GM23338 (cell line): ENCODE results near the gene TAGAP. TPM values are rescaled to one million over a fixed set of nuclear protein-coding genes. Genes with fewer than 3 reads are reported as not detected.

Experiments
- ATAC-seq: fragments of 200-7000 bp; cut with Tn5 transposase; 3 replicates; pipeline ENCODE4 v1.9.1; 2020
- DNase-seq: peaks from one replicate; pipeline ENCODE4 v3.0.0-alpha.2; 2015; ENCODE audit warnings: low spot score
- H2AFZ ChIP-seq: fragments of 200-600 bp; sonication (generic); 2 replicates; pipeline ENCODE4 v1.8.0; 2016; ENCODE audit warnings: antibody characterized with exemption, mild to moderate bottlenecking, moderate library complexity
- H3F3A ChIP-seq: fragments of 200-600 bp; sonication (generic); replicated peaks from 2 replicates; pipeline ENCODE4 v1.8.0; 2017; ENCODE audit warnings: antibody characterized with exemption, mixed run types, low read depth
- H3K27ac ChIP-seq: fragments of 200-600 bp; sonication (generic); 2 replicates; pipeline ENCODE4 v1.6.1; 2016; ENCODE audit warnings: low read depth
- H3K27me3 ChIP-seq: fragments of 200-600 bp; sonication (generic); 2 replicates; pipeline ENCODE4 v1.8.0; 2016; ENCODE audit warnings: mild to moderate bottlenecking, mixed run types, moderate library complexity; ENCODE audit not compliant: insufficient read depth
- H3K36me3 ChIP-seq: fragments of 200-600 bp; sonication (generic); 2 replicates; pipeline ENCODE4 v1.8.0; 2016; ENCODE audit warnings: mild to moderate bottlenecking; ENCODE audit not compliant: insufficient read depth
- H3K4me1 ChIP-seq: fragments of 200-600 bp; sonication (generic); 2 replicates; pipeline ENCODE4 v1.8.0; 2016; ENCODE audit warnings: mild to moderate bottlenecking, moderate library complexity; ENCODE audit not compliant: insufficient read depth
- H3K4me2 ChIP-seq: fragments of 200-600 bp; sonication (generic); 2 replicates; pipeline ENCODE4 v1.7.1; 2017; ENCODE audit warnings: mixed run types
- H3K4me3 ChIP-seq: fragments of 200-600 bp; sonication (generic); 2 replicates; pipeline ENCODE4 v1.6.1; 2016; ENCODE audit warnings: mixed run types
- H3K79me2 ChIP-seq: fragments of 200-600 bp; sonication (generic); replicated peaks from 2 replicates; pipeline ENCODE4 v1.8.0; 2017; ENCODE audit warnings: mild to moderate bottlenecking; ENCODE audit not compliant: insufficient read depth
- H3K9me2 ChIP-seq: fragments of 200-600 bp; sonication (generic); 2 replicates; pipeline ENCODE4 v1.8.0; 2017; ENCODE audit not compliant: insufficient read depth
- H4K20me1 ChIP-seq: fragments of 200-600 bp; sonication (generic); replicated peaks from 2 replicates; pipeline ENCODE4 v1.8.0; 2017; ENCODE audit warnings: mild to moderate bottlenecking; ENCODE audit not compliant: insufficient read depth
- H3K27ac Mint-ChIP-seq: 2 replicates; pipeline ENCODE4 v1.8.0; 2020; ENCODE audit warnings: inconsistent platforms, mild to moderate bottlenecking, moderate library complexity, mixed read lengths
- H3K27me3 Mint-ChIP-seq: 3 replicates; pipeline ENCODE4 v1.8.0; 2022; ENCODE audit warnings: low read depth, mild to moderate bottlenecking, moderate library complexity, mixed read lengths, inconsistent platforms; ENCODE audit not compliant: insufficient read depth, poor library complexity
- H3K36me3 Mint-ChIP-seq: 3 replicates; pipeline ENCODE4 v1.8.0; 2021; ENCODE audit warnings: low read depth, mild to moderate bottlenecking, inconsistent platforms, moderate library complexity, mixed read lengths
- H3K4me1 Mint-ChIP-seq: 3 replicates; pipeline ENCODE4 v1.8.0; 2020; ENCODE audit warnings: mild to moderate bottlenecking, inconsistent platforms, mixed read lengths
- H3K4me3 Mint-ChIP-seq: 3 replicates; pipeline ENCODE4 v1.8.0; 2021; ENCODE audit warnings: moderate library complexity, mild to moderate bottlenecking, inconsistent platforms, mixed read lengths
- H3K9me3 Mint-ChIP-seq: 3 replicates; pipeline ENCODE4 v1.8.0; 2020; ENCODE audit warnings: moderate library complexity, mild to moderate bottlenecking, inconsistent platforms, mixed read lengths
- EZH2 ChIP-seq: fragments of 200-600 bp; sonication (generic); IDR thresholded peaks from one replicate; pipeline ENCODE4 v1.8.0; 2017; ENCODE audit warnings: antibody characterized with exemption, mild to moderate bottlenecking, low read depth; ENCODE audit not compliant: unreplicated experiment
- EZH2phosphoT487 ChIP-seq: fragments of 200-600 bp; sonication (generic); IDR thresholded peaks from one replicate; pipeline ENCODE4 v1.8.1; 2018; ENCODE audit warnings: antibody characterized with exemption; ENCODE audit not compliant: unreplicated experiment
- STAT1 ChIP-seq: IDR thresholded peaks from one replicate; pipeline ENCODE4 v1.6.1; 2016; ENCODE audit warnings: antibody characterized with exemption; ENCODE audit not compliant: unreplicated experiment
- polyA plus RNA-seq: library from polyadenylated mRNA; unstranded; fragments of >200 nt; fragmentation: Nextera tagmentation; extraction: Ambion mirVana; gene quantifications from 2 replicates; pipeline ENCODE4 v1.2.1, GENCODE V29; 2016
- total RNA-seq: library from RNA; depleted of rRNA; stranded (reverse); fragments of >200 nt; shearing (Covaris generic); gene quantifications from 2 replicates; pipeline ENCODE4 v1.2.3, GENCODE V29; 2014
- TF ChIP-seq, protein P1 (sequence below), 2 experiments: fragments of 200-600 bp in 1 of 2; sonication (generic) in 1 of 2; conservative IDR thresholded peaks; 2 replicates each; pipeline versions ENCODE4 v1.5.1 to v1.6.1; 2016 to 2017; ENCODE audit warnings: antibody characterized with exemption in 2 of 2, low read depth in 2 of 2, mild to moderate bottlenecking in 2 of 2, moderate library complexity in 1 of 2
- TF ChIP-seq, protein P2 (sequence below): IDR thresholded peaks from one replicate; pipeline ENCODE4 v1.6.1; 2018; ENCODE audit warnings: antibody characterized with exemption; ENCODE audit not compliant: unreplicated experiment
- TF ChIP-seq, protein P3 (sequence below): fragments of 250-450 bp; sonication (Bioruptor Pico); IDR thresholded peaks from 2 replicates; pipeline ENCODE4 v1.5.0; 2020; ENCODE audit warnings: mild to moderate bottlenecking, moderate library complexity

Gene TAGAP
- total and polyA plus RNA-seq, 2 experiments from 2014 or later, result not detected

- peaks cover 13% of the 10 kb centered on the region for H3K27me3 Mint-ChIP-seq
- TF ChIP-seq, protein P1, sequence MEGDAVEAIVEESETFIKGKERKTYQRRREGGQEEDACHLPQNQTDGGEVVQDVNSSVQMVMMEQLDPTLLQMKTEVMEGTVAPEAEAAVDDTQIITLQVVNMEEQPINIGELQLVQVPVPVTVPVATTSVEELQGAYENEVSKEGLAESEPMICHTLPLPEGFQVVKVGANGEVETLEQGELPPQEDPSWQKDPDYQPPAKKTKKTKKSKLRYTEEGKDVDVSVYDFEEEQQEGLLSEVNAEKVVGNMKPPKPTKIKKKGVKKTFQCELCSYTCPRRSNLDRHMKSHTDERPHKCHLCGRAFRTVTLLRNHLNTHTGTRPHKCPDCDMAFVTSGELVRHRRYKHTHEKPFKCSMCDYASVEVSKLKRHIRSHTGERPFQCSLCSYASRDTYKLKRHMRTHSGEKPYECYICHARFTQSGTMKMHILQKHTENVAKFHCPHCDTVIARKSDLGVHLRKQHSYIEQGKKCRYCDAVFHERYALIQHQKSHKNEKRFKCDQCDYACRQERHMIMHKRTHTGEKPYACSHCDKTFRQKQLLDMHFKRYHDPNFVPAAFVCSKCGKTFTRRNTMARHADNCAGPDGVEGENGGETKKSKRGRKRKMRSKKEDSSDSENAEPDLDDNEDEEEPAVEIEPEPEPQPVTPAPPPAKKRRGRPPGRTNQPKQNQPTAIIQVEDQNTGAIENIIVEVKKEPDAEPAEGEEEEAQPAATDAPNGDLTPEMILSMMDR (conservative IDR thresholded peaks at IDR 0.05; ENCODE audit: low read depth in 2 of 2), result no peak
- TF ChIP-seq, protein P2, sequence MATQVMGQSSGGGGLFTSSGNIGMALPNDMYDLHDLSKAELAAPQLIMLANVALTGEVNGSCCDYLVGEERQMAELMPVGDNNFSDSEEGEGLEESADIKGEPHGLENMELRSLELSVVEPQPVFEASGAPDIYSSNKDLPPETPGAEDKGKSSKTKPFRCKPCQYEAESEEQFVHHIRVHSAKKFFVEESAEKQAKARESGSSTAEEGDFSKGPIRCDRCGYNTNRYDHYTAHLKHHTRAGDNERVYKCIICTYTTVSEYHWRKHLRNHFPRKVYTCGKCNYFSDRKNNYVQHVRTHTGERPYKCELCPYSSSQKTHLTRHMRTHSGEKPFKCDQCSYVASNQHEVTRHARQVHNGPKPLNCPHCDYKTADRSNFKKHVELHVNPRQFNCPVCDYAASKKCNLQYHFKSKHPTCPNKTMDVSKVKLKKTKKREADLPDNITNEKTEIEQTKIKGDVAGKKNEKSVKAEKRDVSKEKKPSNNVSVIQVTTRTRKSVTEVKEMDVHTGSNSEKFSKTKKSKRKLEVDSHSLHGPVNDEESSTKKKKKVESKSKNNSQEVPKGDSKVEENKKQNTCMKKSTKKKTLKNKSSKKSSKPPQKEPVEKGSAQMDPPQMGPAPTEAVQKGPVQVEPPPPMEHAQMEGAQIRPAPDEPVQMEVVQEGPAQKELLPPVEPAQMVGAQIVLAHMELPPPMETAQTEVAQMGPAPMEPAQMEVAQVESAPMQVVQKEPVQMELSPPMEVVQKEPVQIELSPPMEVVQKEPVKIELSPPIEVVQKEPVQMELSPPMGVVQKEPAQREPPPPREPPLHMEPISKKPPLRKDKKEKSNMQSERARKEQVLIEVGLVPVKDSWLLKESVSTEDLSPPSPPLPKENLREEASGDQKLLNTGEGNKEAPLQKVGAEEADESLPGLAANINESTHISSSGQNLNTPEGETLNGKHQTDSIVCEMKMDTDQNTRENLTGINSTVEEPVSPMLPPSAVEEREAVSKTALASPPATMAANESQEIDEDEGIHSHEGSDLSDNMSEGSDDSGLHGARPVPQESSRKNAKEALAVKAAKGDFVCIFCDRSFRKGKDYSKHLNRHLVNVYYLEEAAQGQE, result no peak
- TF ChIP-seq STAT1, result no peak
- no peak for TF ChIP-seq EZH2phosphoT487
- TF ChIP-seq EZH2, result no peak
- TF ChIP-seq, protein P3, sequence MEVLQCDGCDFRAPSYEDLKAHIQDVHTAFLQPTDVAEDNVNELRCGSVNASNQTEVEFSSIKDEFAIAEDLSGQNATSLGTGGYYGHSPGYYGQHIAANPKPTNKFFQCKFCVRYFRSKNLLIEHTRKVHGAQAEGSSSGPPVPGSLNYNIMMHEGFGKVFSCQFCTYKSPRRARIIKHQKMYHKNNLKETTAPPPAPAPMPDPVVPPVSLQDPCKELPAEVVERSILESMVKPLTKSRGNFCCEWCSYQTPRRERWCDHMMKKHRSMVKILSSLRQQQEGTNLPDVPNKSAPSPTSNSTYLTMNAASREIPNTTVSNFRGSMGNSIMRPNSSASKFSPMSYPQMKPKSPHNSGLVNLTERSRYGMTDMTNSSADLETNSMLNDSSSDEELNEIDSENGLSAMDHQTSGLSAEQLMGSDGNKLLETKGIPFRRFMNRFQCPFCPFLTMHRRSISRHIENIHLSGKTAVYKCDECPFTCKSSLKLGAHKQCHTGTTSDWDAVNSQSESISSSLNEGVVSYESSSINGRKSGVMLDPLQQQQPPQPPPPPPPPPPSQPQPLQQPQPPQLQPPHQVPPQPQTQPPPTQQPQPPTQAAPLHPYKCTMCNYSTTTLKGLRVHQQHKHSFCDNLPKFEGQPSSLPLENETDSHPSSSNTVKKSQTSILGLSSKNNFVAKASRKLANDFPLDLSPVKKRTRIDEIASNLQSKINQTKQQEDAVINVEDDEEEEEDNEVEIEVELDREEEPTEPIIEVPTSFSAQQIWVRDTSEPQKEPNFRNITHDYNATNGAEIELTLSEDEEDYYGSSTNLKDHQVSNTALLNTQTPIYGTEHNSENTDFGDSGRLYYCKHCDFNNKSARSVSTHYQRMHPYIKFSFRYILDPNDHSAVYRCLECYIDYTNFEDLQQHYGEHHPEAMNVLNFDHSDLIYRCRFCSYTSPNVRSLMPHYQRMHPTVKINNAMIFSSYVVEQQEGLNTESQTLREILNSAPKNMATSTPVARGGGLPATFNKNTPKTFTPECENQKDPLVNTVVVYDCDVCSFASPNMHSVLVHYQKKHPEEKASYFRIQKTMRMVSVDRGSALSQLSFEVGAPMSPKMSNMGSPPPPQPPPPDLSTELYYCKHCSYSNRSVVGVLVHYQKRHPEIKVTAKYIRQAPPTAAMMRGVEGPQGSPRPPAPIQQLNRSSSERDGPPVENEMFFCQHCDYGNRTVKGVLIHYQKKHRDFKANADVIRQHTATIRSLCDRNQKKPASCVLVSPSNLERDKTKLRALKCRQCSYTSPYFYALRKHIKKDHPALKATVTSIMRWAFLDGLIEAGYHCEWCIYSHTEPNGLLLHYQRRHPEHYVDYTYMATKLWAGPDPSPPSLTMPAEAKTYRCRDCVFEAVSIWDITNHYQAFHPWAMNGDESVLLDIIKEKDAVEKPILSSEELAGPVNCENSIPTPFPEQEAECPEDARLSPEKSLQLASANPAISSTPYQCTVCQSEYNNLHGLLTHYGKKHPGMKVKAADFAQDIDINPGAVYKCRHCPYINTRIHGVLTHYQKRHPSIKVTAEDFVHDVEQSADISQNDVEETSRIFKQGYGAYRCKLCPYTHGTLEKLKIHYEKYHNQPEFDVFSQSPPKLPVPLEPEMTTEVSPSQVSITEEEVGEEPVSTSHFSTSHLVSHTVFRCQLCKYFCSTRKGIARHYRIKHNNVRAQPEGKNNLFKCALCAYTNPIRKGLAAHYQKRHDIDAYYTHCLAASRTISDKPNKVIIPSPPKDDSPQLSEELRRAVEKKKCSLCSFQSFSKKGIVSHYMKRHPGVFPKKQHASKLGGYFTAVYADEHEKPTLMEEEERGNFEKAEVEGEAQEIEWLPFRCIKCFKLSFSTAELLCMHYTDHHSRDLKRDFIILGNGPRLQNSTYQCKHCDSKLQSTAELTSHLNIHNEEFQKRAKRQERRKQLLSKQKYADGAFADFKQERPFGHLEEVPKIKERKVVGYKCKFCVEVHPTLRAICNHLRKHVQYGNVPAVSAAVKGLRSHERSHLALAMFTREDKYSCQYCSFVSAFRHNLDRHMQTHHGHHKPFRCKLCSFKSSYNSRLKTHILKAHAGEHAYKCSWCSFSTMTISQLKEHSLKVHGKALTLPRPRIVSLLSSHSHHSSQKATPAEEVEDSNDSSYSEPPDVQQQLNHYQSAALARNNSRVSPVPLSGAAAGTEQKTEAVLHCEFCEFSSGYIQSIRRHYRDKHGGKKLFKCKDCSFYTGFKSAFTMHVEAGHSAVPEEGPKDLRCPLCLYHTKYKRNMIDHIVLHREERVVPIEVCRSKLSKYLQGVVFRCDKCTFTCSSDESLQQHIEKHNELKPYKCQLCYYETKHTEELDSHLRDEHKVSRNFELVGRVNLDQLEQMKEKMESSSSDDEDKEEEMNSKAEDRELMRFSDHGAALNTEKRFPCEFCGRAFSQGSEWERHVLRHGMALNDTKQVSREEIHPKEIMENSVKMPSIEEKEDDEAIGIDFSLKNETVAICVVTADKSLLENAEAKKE (CRISPR knock-in tag), result no peak
- no peaks in the 10 kb centered on the region for H3K9me2 ChIP-seq
- H3K36me3 ChIP-seq, result no peaks in the 10 kb centered on the region
- ATAC-seq (peak; percentile 37), DNase-seq (no peak)
- no peaks in the 10 kb centered on the region for H3K36me3 Mint-ChIP-seq
- H3K4me1 ChIP-seq, result no peaks in the 10 kb centered on the region
- H3F3A ChIP-seq, result no peaks in the 10 kb centered on the region
- H3K27ac Mint-ChIP-seq, result no peak overlapping the region
- no peak overlapping the region for H3K4me3 Mint-ChIP-seq
- no peaks in the 10 kb centered on the region for H3K27me3 ChIP-seq
- peak overlapping the region; percentile 94; the same call in 1 of the 2 replicates for H2AFZ ChIP-seq
- no peaks in the 10 kb centered on the region for H3K9me3 Mint-ChIP-seq
- no peak overlapping the region for H3K4me3 ChIP-seq
- H3K79me2 ChIP-seq, result no peaks in the 10 kb centered on the region
- H4K20me1 ChIP-seq, result no peaks in the 10 kb centered on the region
- peaks cover 5% of the 10 kb centered on the region for H3K4me1 Mint-ChIP-seq
- no peak overlapping the region for H3K27ac ChIP-seq
- H3K4me2 ChIP-seq, result no peak overlapping the region
Measured at GRCh38 chr6:159093609-159094443, 49.0 kb upstream of the TAGAP start.
